NCI-H524 treated with DMSO at 0.1 percent for 48 hours (cell line): ENCODE results near the gene TTC21A.
"Not testable (repeated sequence)": the region's sequence is repeated elsewhere in the genome, so short reads cannot be mapped to it uniquely, and the experiment has no call there.

Experiments
- DNase-seq: peaks from one replicate; lab custom pipeline; 2025; lab: John Stamatoyannopoulos, UW

Gene TTC21A

GRCh38 chr3:39107388-39108199 is at the start of gene TTC21A, which contains the start of gene GORASP1:
TTC21A (plus strand) TSS chr3:39107680; CDS start chr3:39107838, 158 bp downstream.
GORASP1 (minus strand) TSS chr3:39107627; CDS start chr3:39107541, 86 bp downstream.
- DNase-seq: peak; percentile 63

- not testable (repeated sequence) for DNase-seq
Measured at GRCh38 chr3:39061228-39061627, 46.3 kb upstream of the TTC21A start.

GRCh38 chr3:39062180-39062579 is 45.3 kb upstream of the TTC21A start:
- no peak for DNase-seq

- DNase-seq: no peak
Measured at GRCh38 chr3:39063143-39063542, 44.3 kb upstream of the TTC21A start.

- DNase-seq: no peak
Measured at GRCh38 chr3:39064646-39065045, 42.8 kb upstream of the TTC21A start.

- DNase-seq: no peak
Measured at GRCh38 chr3:39065197-39065596, 42.3 kb upstream of the TTC21A start.

- no peak for DNase-seq
Measured at GRCh38 chr3:39067286-39067685, 40.2 kb upstream of the TTC21A start.

- DNase-seq: no peak
Measured at GRCh38 chr3:39068556-39068955, 38.9 kb upstream of the TTC21A start.

GRCh38 chr3:39075910-39076309 is 31.6 kb upstream of the TTC21A start:
- DNase-seq: no peak

GRCh38 chr3:39079530-39079929 is 27.9 kb upstream of the TTC21A start:
- no peak for DNase-seq

- DNase-seq: no peak
Measured at GRCh38 chr3:39080026-39080425, 27.5 kb upstream of the TTC21A start.

- DNase-seq: no peak
Measured at GRCh38 chr3:39082666-39083313, 24.7 kb upstream of the TTC21A start.

GRCh38 chr3:39086144-39086543 is 21.3 kb upstream of the TTC21A start:
- DNase-seq: no peak

GRCh38 chr3:39088456-39088855 is 19.0 kb upstream of the TTC21A start:
- DNase-seq: no peak

- no peak for DNase-seq
Measured at GRCh38 chr3:39088889-39089288, 18.6 kb upstream of the TTC21A start.

- DNase-seq: no peak
Measured at GRCh38 chr3:39090922-39091321, 16.6 kb upstream of the TTC21A start.

- no peak for DNase-seq
Measured at GRCh38 chr3:39094851-39095677, 12.4 kb upstream of the TTC21A start.

GRCh38 chr3:39095778-39096177 is 11.7 kb upstream of the TTC21A start:
- DNase-seq: no peak

GRCh38 chr3:39096775-39097174 is 10.7 kb upstream of the TTC21A start:
- no peak for DNase-seq

GRCh38 chr3:39097716-39098472 is 9.6 kb upstream of the TTC21A start:
- no peak for DNase-seq

- no peak for DNase-seq
Measured at GRCh38 chr3:39098473-39099000, 8.9 kb upstream of the TTC21A start.
